H9 (cell line): Measurements from ENCODE around the gene NRXN2. TPM values are rescaled to one million over a fixed set of nuclear protein-coding genes. Genes with fewer than 3 reads are reported as not detected.
A peak's percentile ranks its signal among the peaks of the same experiment; 100 is the strongest.

Source experiments
- DNase-seq: peaks from one replicate; pipeline ENCODE4 v3.0.0-alpha.2; 2017
- H2AFZ ChIP-seq: one replicate; pipeline ENCODE4 v1.6.1; 2013; ENCODE audit warnings: mild to moderate bottlenecking, low read length, control low read depth, moderate library complexity
- H2AK5ac ChIP-seq: 2 replicates; pipeline ENCODE4 v1.6.1; 2013; ENCODE audit warnings: low read length, control low read depth, mixed read lengths; ENCODE audit not compliant: insufficient read length
- H2BK120ac ChIP-seq: one replicate; pipeline ENCODE4 v1.6.1; 2013; ENCODE audit warnings: low read depth, mild to moderate bottlenecking, low read length, control low read depth, inconsistent platforms; ENCODE audit not compliant: poor library complexity, severe bottlenecking
- H2BK12ac ChIP-seq: 2 replicates; pipeline ENCODE4 v1.6.1; 2013; ENCODE audit warnings: low read length, control low read depth, mixed read lengths, low read depth; ENCODE audit not compliant: insufficient read length
- H2BK15ac ChIP-seq: 2 replicates; pipeline ENCODE4 v1.6.1; 2013; ENCODE audit warnings: low read depth, low read length, control low read depth
- H2BK20ac ChIP-seq: one replicate; pipeline ENCODE4 v1.6.1; 2013; ENCODE audit warnings: low read depth, mild to moderate bottlenecking, low read length, control low read depth, inconsistent platforms; ENCODE audit not compliant: poor library complexity, severe bottlenecking
- H2BK5ac ChIP-seq: 2 replicates; pipeline ENCODE4 v1.6.1; 2013; ENCODE audit warnings: low read length, control low read depth, mixed read lengths; ENCODE audit not compliant: insufficient read length
- H3K14ac ChIP-seq: 2 replicates; pipeline ENCODE4 v1.6.1; 2013; ENCODE audit warnings: low read length, control low read depth; ENCODE audit not compliant: insufficient read depth
- H3K18ac ChIP-seq: 2 replicates; pipeline ENCODE4 v1.6.1; 2013; ENCODE audit warnings: low read depth, mild to moderate bottlenecking, mixed read lengths, low read length, control low read depth; ENCODE audit not compliant: insufficient read length
- H3K23ac ChIP-seq: 2 replicates; pipeline ENCODE4 v1.6.1; 2013; ENCODE audit warnings: low read length, control low read depth, mixed read lengths, low read depth; ENCODE audit not compliant: insufficient read length
- H3K23me2 ChIP-seq: 2 replicates; pipeline ENCODE4 v1.6.1; 2013; ENCODE audit warnings: low read depth, mild to moderate bottlenecking, mixed read lengths, low read length, control low read depth; ENCODE audit not compliant: insufficient read length, poor library complexity, severe bottlenecking
- H3K27ac ChIP-seq: 2 replicates; pipeline ENCODE4 v1.5.1; 2013; ENCODE audit warnings: low read length, control low read depth, mixed read lengths, low read depth; ENCODE audit not compliant: insufficient read length
- H3K27me3 ChIP-seq: 2 replicates; pipeline ENCODE4 v1.6.1; 2013; ENCODE audit warnings: low read length, control low read depth, inconsistent platforms; ENCODE audit not compliant: insufficient read depth
- H3K4ac ChIP-seq: 2 replicates; pipeline ENCODE4 v1.6.1; 2013; ENCODE audit warnings: low read depth, mild to moderate bottlenecking, control low read depth, inconsistent platforms, low read length, moderate library complexity
- H3K4me1 ChIP-seq: 2 replicates; pipeline ENCODE4 v1.6.1; 2013; ENCODE audit warnings: low read length, control low read depth, inconsistent platforms; ENCODE audit not compliant: insufficient read depth
- H3K4me2 ChIP-seq: 2 replicates; pipeline ENCODE4 v1.6.1; 2013; ENCODE audit warnings: low read length, control low read depth, mixed read lengths; ENCODE audit not compliant: insufficient read length, insufficient read depth
- H3K56ac ChIP-seq: 2 replicates; pipeline ENCODE4 v1.6.1; 2013; ENCODE audit warnings: low read depth, mild to moderate bottlenecking, mixed read lengths, low read length, control low read depth; ENCODE audit not compliant: insufficient read length
- H3K79me1 ChIP-seq: 2 replicates; pipeline ENCODE4 v1.6.1; 2013; ENCODE audit warnings: low read depth, mild to moderate bottlenecking, moderate library complexity, low read length, control low read depth, inconsistent platforms; ENCODE audit not compliant: insufficient read depth, poor library complexity, severe bottlenecking
- H3K79me2 ChIP-seq: 2 replicates; pipeline ENCODE4 v1.6.1; 2013; ENCODE audit warnings: low read length, control low read depth, inconsistent platforms; ENCODE audit not compliant: insufficient read depth
- H3K9ac ChIP-seq: 2 replicates; pipeline ENCODE4 v1.6.1; 2013; ENCODE audit warnings: low read length, control low read depth, mixed read lengths; ENCODE audit not compliant: insufficient read length; ENCODE audit errors: extremely low read depth
- H3K9me3 ChIP-seq: one replicate; pipeline ENCODE4 v1.6.1; 2013; ENCODE audit warnings: low read depth, low read length, inconsistent platforms; ENCODE audit not compliant: control insufficient read depth
- H3T11ph ChIP-seq: one replicate; pipeline ENCODE4 v1.6.1; 2013; ENCODE audit warnings: mild to moderate bottlenecking, low read length, control low read depth, inconsistent platforms
- H4K20me1 ChIP-seq: one replicate; pipeline ENCODE4 v1.6.1; 2013; ENCODE audit not compliant: control insufficient read depth, insufficient read length, insufficient read depth
- H4K5ac ChIP-seq: 2 replicates; pipeline ENCODE4 v1.6.1; 2013; ENCODE audit warnings: low read depth, mild to moderate bottlenecking, mixed read lengths, low read length, control low read depth; ENCODE audit not compliant: insufficient read length
- H4K8ac ChIP-seq: replicated peaks from 2 replicates; pipeline ENCODE4 v1.6.1; 2013; ENCODE audit warnings: low read length, control low read depth, mixed read lengths, low read depth; ENCODE audit not compliant: insufficient read length
- H4K91ac ChIP-seq: 2 replicates; pipeline ENCODE4 v1.6.1; 2013; ENCODE audit warnings: low read depth, mild to moderate bottlenecking, moderate library complexity, mixed read lengths, low read length, control low read depth; ENCODE audit not compliant: insufficient read length
- H3K27ac Mint-ChIP-seq, 3 experiments: 2 replicates in 2 of 3; 3 replicates in 1 of 3; pipeline ENCODE4 v1.8.0; 2020 to 2021; ENCODE audit warnings: mixed read lengths in 3 of 3, mild to moderate bottlenecking in 1 of 3, moderate library complexity in 1 of 3
- H3K27me3 Mint-ChIP-seq: 2 replicates; pipeline ENCODE4 v1.8.0; 2021; ENCODE audit warnings: low read depth, mild to moderate bottlenecking, moderate library complexity, mixed read lengths
- H3K36me3 Mint-ChIP-seq, 3 experiments: 2 replicates in 2 of 3; 3 replicates in 1 of 3; pipeline ENCODE4 v1.8.0; 2020 to 2021; ENCODE audit warnings: low read depth in 3 of 3, mixed read lengths in 3 of 3; ENCODE audit not compliant: insufficient read depth in 1 of 3
- H3K4me1 Mint-ChIP-seq, 2 experiments: 2 replicates each; pipeline ENCODE4 v1.8.0; 2020; ENCODE audit warnings: mixed read lengths in 2 of 2
- H3K4me3 Mint-ChIP-seq, 2 experiments: 2 replicates in 1 of 2; 3 replicates in 1 of 2; pipeline ENCODE4 v1.8.0; 2020 to 2021; ENCODE audit warnings: mild to moderate bottlenecking in 2 of 2, mixed read lengths in 2 of 2, moderate library complexity in 1 of 2
- H3K9me3 Mint-ChIP-seq, 2 experiments: 2 replicates in 1 of 2; 3 replicates in 1 of 2; pipeline ENCODE4 v1.8.0; 2020; ENCODE audit warnings: mild to moderate bottlenecking in 2 of 2, mixed read lengths in 2 of 2, moderate library complexity in 1 of 2
- CTCF ChIP-seq: fragments of 200-600 bp; sonication (generic); conservative IDR thresholded peaks from 3 replicates; pipeline ENCODE4 v1.8.0; 2021; ENCODE audit warnings: antibody characterized with exemption, mild to moderate bottlenecking
- WGBS: extraction: QIAGEN DNeasy Blood & Tissue Kit; methylation state at CpG from one replicate; pipeline ENCODE4 v1.1.7; 2013; ENCODE audit warnings: missing lambda C conversion rate, low lambda C conversion rate, mixed read lengths; ENCODE audit not compliant: insufficient read length; ENCODE audit errors: extremely low coverage; 5-methylcytosine and 5-hydroxymethylcytosine counted together
- total RNA-seq: library from RNA; stranded (reverse); gene quantifications from 2 replicates; pipeline ENCODE4 v1.2.1, GENCODE V29; 2021

NRXN2 gene
- total RNA-seq, 1 experiment from 2014 or later, result 3.9 TPM

DNA sequence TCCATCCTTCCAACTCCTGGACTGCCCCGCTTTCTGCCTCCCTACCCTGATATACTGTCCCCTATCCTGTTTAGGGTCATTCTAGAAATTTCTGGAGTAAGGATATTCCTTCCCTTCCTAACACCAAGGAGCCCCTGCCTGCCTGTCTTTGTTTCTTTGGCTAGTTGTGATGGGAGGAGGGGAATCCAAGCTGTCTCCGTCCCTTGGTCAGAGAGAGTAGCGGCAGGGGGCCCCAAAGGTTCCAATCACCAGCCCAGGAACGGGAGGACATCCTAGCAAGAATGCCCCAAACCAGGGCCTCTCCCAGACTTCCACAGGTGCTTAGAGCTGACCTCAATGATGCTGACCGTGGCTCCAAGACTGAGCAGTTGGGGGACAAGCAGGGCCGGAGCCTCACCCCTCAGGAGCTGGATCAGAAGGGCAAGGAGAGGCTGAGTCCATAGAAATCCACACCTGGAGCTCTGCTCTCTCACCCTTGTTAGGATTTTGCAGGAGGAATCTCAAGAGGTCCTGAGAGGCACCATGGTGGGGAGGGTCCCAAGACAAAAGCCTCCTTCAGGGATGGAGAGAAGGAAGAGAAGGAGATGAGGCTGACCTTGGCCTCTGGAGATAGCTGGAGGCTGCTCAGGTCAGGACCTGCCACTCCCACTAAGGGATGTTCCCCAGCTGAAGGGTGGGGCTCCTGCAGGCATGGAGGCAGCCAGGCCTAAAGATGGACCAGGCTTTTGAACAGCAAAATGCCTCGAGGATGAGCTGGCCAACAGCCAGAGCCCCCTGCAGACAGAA lies 118.3 kb downstream of the NRXN2 start:
- H2BK15ac ChIP-seq, result no peak overlapping the region
- peak; percentile 23; the same call in 1 of the 3 replicates for TF ChIP-seq CTCF
- no peak overlapping the region for H3K18ac ChIP-seq
- H4K91ac ChIP-seq, result no peak overlapping the region
- peaks cover 5 to 27% of the 10 kb centered on the region in 2 experiments for H3K4me1 Mint-ChIP-seq
- H2AFZ ChIP-seq, result no peak overlapping the region
- H4K5ac ChIP-seq, result no peak overlapping the region
- no peak overlapping the region for H3K23ac ChIP-seq
- H2BK5ac ChIP-seq, result no peak overlapping the region
- no peak overlapping the region for H3T11ph ChIP-seq
- H2BK120ac ChIP-seq, result no peak overlapping the region
- no peaks in the 10 kb centered on the region for H3K79me2 ChIP-seq
- no peak overlapping the region for H4K8ac ChIP-seq
- H3K9me3 Mint-ChIP-seq, result no peaks in the 10 kb centered on the region; a peak in 1 of 5 replicates
- no peaks in the 10 kb centered on the region for H3K9me3 ChIP-seq
- no peak overlapping the region for H3K27ac ChIP-seq
- H3K23me2 ChIP-seq, result no peaks in the 10 kb centered on the region
- H3K14ac ChIP-seq, result no peak overlapping the region
- peaks cover 11% of the 10 kb centered on the region for H3K27me3 Mint-ChIP-seq
- no CpG with 5 or more reads among the region's 7 CpGs for WGBS
- H3K56ac ChIP-seq, result no peak overlapping the region
- H2BK20ac ChIP-seq, result no peak overlapping the region
- H3K4me3 Mint-ChIP-seq, result no peak overlapping the region
- H3K4me1 ChIP-seq, result no peaks in the 10 kb centered on the region
- no peak overlapping the region for H2AK5ac ChIP-seq
- H4K20me1 ChIP-seq, result no peaks in the 10 kb centered on the region
- no peak overlapping the region for H3K4ac ChIP-seq
- H3K79me1 ChIP-seq, result no peaks in the 10 kb centered on the region
- DNase-seq, result no peak
- no peak overlapping the region for H2BK12ac ChIP-seq
- no peaks in the 10 kb centered on the region for H3K27me3 ChIP-seq
- H3K4me2 ChIP-seq, result no peak overlapping the region
- no peak overlapping the region for H3K27ac Mint-ChIP-seq
- no peaks in the 10 kb centered on the region for H3K36me3 Mint-ChIP-seq
- no peak overlapping the region for H3K9ac ChIP-seq
